ENCODE data around the gene TNIP2.

Gene TNIP2

DNA sequence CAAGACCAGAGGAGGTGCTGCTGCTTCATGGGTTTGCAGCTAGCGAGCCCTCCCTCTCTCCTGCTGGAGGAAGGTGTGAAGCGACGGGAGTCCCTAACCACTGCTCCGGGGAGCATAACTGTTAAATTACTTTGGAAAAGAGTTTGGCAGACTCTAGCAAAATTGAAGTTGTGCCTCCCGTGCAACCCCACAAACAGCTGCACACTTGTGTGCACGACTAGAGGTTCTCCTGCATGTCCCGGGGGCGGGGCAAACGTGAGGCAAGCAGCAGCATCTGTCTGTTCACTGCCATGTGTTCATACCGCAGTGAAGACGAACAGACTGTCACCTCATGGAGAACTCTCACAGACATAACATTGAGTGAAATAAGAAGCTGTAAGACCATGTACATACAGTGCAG lies 34.5 kb downstream of the TNIP2 start:
- no peak for DNase-seq (ENCODE audit: low spot score)

DNA sequence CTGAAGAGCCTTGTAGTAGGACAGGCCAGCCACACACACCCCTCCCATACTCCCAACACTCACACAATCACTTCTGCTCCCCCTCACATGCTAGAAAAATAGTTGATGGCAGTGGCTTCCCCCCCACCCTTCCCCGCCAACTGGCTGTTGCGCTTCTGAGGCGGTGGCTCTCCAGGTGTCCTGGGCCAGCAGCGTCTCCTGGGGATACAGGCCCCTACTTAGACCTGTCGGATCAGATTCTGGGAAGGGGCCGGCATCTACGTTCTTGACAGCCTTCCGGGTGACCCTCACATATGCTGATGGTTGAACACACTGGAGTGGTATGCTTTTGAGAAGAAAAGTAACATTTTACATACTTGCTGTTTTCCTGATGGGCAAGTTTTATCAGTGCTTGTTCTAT lies 39.9 kb downstream of the TNIP2 start:
- no peak for DNase-seq (ENCODE audit: low spot score)

DNA sequence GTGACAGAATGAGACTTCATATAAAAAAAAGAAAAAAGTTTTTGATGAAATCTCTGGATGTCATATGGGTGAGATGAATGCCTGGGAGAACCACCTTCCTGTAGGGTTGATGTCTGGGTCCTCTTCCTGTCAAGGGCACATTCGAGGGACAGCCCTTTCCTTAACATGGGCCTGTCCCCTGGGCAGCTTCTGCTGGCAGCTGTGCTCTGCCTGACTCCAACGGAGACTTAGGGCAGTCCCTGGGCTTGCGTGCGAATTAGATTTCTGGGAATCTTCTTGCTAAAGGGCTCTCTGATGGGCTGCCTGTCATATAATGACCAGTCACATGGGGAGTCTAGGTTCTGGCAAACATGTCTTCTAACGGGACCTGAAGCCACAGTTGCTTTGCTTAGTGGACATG lies 40.7 kb downstream of the TNIP2 start:
- no peak for DNase-seq (ENCODE audit: low spot score)

DNA sequence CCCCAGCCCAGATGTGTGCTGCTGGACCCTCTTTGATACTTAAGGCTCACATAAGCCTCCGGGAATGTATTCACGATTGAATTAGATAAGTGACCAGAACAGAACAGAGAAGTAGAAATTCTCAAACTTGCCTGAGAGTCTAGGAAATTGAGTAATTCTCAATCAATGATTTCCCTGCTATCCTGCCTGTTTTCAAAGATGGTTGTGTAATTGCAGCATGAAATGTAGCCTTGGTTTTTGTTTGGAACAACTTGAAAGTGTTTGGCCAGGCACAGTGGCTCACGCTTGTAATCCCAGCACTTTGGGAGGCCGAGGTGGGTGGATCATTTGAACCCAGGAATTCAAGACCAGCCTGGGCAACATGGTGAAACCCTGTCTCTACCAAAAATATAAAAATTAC lies 41.2 kb downstream of the TNIP2 start:
- no peak for DNase-seq (ENCODE audit: low spot score)

DNA sequence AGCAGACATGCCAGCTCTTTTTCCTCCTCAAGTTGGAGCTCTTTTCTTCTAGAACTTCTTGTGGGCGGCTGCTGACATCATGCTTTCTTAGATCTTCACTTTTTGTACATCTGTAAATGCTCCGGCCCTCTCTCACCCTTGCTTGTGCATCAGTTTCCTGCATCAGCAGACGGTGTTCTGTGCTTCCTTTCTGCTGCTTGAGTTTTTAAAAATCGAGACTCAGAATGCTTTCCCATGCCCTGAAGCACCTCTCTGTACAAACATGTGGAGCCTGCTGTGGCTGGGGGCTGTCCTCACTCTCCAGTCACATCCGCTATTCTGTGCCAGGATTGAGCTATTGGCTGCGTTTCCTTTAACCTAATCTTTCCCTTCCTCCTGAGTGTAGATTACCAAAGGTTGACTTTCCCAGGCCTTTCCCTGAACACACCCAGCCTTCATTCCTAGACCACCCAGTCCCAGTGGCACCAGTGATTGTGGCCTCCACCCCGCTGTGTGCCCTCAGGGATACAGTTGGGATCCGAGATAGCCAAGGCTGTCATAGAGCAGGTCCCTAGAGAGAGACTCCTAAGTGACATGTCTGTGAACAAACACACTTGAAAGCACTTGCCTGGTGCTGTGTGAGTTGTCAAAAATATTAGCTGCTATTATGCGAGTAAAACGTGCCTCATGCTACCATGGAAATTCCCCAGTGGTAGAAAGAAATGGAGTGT lies 41.9 kb downstream of the TNIP2 start:
- DNase-seq (ENCODE audit: low spot score), result no peak

DNA sequence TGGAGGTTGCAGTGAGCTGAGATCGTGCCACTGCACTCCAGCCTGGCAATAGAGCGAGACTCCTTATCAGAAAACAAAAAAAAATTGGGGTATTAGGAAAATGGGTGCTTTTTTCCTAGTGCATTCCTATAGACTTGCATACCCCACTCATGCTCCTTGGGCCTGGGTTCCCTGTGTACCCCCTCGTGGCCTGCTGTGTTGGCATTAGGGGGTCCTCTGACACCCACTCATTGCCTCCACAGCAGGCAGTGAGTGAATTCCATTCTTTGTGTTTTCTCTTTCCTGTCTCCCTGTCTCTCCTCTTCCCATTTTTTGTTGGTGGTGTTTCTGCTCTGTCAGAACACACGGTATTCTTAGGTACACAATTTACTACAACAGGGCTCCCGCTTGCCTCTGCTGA lies 42.8 kb downstream of the TNIP2 start:
- no peak for DNase-seq (ENCODE audit: low spot score)

DNA sequence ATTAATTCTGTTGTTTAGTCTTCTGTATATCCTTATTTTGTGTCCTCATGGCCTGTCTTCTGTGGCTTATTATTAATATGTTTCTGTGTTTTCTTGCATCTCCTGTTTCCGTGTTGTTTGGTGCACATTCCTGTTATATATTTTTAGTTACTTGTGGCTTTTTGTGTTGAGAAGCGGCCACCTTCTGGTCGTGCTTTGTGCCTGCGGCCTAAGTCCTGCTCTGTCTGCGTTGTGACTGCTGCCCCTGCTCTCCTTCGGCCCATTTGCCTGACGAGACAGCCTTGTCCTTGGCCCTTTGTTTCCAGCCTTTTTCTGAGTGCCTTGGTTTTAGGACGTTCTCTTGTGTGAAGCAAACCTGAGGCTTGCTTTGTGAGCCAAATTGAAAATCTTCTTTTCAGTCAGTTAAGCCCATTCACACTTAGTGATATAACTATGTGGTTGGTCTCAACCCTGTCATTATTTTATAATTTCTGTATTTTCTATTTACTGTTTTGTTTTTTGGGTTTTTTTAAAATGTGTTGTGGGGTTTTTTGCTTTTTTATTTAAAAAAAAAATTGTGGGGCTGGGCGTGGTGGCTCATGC lies 43.8 kb downstream of the TNIP2 start:
- peak; percentile 5 for DNase-seq (ENCODE audit: low spot score)

DNA sequence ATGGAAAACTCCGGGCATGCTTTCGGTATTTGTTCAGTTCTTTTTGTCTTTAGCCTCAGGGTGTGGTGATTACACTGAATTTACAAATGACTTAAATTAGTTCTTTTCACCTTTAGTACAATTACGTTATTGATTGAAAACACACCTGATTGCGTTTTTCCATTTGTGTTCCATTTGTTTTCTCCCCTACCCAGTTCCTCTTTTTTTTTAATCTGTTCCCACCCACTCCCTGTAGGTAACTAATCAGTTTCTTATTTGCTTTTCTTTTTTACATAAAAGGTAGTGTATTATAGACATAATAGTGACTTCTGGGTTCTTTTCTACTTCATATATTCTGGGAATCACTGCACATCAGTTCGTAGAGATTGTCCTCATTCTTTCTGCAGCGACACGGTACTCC lies 53.4 kb downstream of the TNIP2 start:
- no peak for DNase-seq (ENCODE audit: low spot score)

DNA sequence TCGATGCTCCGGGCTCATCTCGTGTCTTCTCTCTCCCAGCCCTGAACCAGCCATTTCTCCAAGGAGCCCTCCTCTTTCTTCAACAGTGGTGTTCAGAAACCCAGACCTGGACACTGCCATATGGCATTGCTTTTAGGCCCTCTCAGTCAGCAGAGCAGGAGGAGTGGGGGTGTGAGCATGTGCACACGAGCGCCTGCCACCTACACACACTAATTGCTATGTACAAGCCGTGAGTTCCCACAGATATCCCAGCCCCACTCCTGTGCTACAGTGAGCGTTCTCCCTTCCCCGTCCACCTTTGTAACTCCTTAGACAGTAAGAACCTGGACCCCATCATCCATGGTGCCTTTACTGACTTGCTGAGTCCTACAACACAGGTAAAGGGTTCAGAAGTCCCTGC lies 53.8 kb downstream of the TNIP2 start:
- DNase-seq (ENCODE audit: low spot score), result no peak

DNA sequence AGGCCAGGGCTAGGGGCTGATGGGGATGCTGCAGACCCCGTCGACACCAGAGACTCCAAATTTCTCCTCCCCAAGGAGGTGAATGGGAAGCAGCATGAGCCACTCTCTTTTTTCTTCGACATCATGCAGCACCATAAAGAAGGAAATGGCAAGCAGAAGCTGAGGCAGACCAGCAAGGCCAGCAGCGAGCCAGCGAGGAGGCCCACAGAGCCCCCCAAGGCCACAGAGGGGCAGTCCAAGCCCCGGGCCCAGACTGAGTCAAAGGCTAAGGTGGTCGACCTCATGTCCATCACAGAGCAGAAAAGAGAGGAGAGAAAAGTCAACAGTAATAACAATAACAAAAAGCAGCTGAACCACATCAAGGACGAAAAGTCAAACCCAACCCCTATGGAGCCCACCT lies 56.1 kb downstream of the TNIP2 start:
- no peak for DNase-seq (ENCODE audit: low spot score)

DNA sequence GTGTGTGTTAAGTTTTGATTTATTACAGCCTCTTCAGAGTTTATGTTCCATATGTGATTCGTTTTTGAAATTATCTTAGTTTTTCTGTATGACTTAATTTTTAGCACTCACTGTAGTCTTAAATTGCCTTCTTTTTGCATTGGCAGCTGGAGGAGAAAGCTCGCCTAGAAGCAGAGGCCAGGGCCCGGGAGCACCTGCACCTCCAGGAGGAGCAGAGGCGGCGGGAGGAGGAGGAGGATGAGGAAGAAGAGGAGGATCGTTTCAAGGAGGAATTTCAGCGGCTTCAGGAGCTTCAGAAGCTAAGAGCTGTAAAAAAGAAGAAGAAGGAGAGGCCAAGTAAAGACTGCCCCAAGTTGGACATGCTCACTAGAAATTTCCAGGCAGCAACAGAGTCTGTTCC lies 56.6 kb downstream of the TNIP2 start:
- no peak for DNase-seq (ENCODE audit: low spot score)

DNA sequence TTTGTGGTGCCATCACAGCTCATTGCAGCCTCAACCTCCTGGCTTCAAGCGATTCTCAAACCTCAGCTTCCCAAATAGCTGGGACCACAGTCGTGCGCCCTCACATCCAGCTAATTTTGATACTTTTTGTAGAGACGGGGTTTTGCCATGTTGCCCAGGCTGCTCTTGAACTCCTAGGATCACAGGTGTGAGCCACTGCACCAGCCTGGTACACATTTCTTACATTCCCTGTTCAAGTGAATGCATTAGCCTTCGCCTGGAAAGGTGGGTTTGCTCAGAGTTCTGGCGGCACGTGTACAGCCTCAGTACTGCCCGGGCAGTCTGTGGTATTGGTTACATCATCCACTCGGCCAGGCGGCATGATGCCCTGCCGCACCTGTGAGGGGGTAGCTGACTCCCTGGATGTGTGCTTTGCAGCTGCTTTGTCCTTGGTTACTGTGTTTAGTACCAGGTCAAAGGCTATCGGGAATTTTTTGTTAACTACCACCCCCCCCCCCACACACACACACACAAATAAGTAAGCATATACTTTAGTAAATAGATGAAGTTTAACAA lies 57.1 kb downstream of the TNIP2 start:
- DNase-seq (ENCODE audit: low spot score), result no peak

DNA sequence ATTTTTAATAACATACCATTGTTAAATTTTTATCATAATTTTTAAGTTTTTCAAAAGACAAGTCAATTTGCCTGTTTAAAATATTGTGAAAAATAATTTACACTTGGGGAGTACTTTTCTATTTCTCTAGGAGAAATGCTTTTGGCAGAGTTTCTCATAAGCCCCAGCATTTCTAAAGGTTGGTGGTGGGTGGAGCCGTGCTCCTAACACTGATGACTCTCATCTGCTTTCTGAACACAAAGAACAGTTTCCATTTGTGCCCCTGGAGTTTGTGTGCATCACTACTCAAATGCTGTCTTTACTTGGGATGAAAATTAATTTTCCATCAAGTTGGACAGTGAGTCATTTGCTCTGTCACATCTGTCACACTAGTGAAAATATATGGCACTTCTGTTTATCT lies 57.6 kb downstream of the TNIP2 start:
- no peak for DNase-seq (ENCODE audit: low spot score)

DNA sequence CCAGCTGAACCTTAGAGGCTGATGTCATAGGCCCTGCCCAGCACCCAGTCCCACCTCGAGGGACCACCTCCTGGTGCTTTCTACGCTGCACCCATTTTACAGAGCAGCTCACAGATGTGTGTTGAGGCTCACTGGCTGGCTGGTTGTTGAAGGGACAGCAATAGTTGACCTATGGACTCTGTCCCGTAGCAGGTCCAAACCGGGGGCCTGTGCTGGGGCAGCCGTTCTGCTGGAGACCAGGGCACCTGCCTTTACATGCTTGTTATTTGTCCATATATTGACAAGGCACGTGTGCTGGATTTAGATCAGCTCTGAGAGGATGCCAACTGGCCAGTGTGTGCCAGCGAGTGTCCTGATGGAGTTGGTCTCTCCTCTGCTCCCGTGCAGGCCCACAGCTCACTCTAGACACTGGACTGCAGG lies 58.1 kb downstream of the TNIP2 start:
- DNase-seq (ENCODE audit: low spot score), result no peak

DNA sequence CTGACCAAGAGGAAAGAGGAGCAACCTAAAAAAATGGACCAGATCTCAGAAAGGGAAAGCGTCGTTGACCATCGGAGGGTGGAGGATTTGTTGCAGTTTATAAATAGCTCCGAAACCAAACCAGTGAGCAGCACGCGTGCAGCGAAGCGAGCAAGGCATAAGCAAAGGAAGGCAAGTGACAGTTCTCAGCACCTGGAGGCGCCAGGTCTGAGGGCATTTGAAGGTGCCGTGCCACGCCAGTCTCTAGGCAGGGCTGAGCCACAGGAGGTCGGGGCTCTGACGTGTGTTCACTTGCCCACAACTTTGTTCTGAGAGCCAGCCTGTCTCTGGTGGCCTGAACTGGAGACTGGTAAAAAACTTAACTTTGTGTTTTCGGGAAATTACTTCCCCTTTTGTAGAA lies 59.7 kb downstream of the TNIP2 start:
- peak; percentile 13 for DNase-seq (ENCODE audit: low spot score)

DNA sequence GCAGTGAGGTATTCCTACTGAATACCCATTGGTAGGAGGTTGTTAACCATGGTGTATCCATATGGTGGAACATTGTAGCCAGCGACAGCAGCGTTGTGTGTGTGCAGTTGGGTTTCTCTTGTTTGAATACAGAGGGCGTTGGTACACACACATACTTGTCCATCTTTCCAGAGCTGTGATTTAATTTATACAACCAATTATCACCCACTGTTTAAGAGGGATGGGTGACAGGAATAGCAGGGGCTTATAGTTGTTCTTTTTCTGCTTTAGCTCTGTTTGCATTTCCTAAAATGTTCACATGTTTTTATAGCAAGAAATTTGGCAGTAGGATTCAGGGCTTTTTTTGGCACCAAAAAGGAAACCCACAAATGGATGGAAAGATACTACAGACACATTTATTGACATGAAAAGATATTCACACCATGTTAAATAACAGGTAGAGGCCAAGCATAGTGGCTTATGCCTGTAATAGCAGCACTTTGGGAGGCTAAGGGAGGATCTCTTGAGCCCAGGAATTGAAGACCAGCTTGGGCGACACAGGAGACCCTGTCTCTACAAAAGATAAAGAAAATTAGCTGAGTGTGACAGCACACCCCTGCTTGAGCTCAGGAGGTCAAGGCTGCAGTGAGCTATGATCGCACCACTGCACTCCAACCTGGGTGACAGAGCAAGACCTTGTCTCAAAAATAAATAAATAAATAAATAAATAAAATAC lies 60.6 kb downstream of the TNIP2 start:
- no peak for DNase-seq (ENCODE audit: low spot score)

DNA sequence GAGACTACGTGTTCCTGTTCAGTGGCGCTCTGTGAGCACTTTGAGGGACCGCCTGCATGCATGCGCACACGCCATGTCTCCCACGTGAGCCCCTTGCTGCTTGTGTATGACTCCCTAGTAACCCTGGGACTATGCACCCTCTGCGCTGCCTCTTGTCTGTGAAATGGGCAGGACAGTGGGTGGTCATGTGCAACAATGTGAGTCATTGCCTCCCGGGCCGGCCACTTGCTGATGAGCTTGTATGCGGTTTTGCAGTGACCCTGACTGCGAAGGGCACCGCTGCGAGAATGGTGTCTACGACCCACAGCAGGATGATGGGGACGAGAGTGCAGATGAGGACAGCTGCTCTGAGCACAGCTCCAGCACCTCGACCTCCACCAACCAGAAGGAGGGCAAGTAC lies 61.4 kb downstream of the TNIP2 start:
- peak; percentile 28 for DNase-seq (ENCODE audit: low spot score)

DNA sequence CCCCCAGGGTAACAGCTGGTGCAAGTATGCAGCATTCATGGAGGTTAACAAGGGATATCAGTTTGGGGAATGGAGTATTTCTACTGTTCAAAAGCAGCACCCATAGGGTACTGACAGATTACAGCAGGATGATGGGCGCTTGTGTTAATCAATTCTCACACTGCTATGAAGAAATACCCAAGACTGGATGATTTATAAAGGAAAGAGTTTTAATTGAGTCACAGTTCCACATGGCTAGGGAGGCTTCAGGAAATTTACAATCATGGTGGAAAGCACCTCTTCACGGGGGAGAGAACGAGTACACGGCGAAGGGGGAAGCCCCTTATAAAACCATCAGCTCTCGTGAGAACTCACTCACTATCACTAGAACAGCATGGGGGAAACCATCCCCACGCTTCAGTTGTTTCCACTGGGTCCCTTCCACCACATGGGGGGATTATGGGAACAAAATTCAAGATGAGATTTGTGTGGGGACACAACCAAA lies 64.1 kb downstream of the TNIP2 start:
- no peak for DNase-seq (ENCODE audit: low spot score)
